Chondrocyte (in vitro differentiated cells): ENCODE data around the gene BMP5. TPM values are rescaled to one million over a fixed set of nuclear protein-coding genes. Genes with fewer than 3 reads are reported as not detected.

Experiments used
- DNase-seq: peaks from one replicate; pipeline ENCODE4 v3.0.0; 2021; ENCODE audit warnings: mixed read lengths, low spot score
- H3K27ac Mint-ChIP-seq: one replicate; pipeline ENCODE4 v1.8.0; 2021; ENCODE audit warnings: mild to moderate bottlenecking, moderate library complexity, mixed read lengths; ENCODE audit not compliant: unreplicated experiment
- H3K27me3 Mint-ChIP-seq: 2 replicates; pipeline ENCODE4 v1.8.0; 2021; ENCODE audit warnings: low read depth, mixed read lengths
- H3K36me3 Mint-ChIP-seq: 2 replicates; pipeline ENCODE4 v1.8.0; 2021; ENCODE audit warnings: low read depth, mixed read lengths
- H3K4me1 Mint-ChIP-seq: 2 replicates; pipeline ENCODE4 v1.8.0; 2021; ENCODE audit warnings: low read depth, mild to moderate bottlenecking, mixed read lengths
- H3K4me3 Mint-ChIP-seq: one replicate; pipeline ENCODE4 v1.8.0; 2021; ENCODE audit warnings: mild to moderate bottlenecking, moderate library complexity, mixed read lengths; ENCODE audit not compliant: unreplicated experiment
- H3K9me3 Mint-ChIP-seq: 2 replicates; pipeline ENCODE4 v1.8.0; 2021; ENCODE audit warnings: low read depth, mixed read lengths
- long read RNA-seq: library from polyadenylated mRNA; stranded (forward); transcript quantifications from one replicate; pipeline ENCODE4 v2.0.0, GENCODE V29; 2021
- total RNA-seq: library from RNA; stranded (reverse); gene quantifications from 3 replicates; pipeline ENCODE4 v1.2.1, GENCODE V29; 2021
- TF ChIP-seq, protein P1 (sequence below): fragments of 200-600 bp; sonication (generic); IDR thresholded peaks from 2 replicates; pipeline ENCODE4 v1.5.0; 2021; ENCODE audit warnings: antibody characterized with exemption, mild to moderate bottlenecking, moderate library complexity

BMP5 gene
- total RNA-seq, result not detected in 3 replicates
- long read RNA-seq, result 0 reads

DNA sequence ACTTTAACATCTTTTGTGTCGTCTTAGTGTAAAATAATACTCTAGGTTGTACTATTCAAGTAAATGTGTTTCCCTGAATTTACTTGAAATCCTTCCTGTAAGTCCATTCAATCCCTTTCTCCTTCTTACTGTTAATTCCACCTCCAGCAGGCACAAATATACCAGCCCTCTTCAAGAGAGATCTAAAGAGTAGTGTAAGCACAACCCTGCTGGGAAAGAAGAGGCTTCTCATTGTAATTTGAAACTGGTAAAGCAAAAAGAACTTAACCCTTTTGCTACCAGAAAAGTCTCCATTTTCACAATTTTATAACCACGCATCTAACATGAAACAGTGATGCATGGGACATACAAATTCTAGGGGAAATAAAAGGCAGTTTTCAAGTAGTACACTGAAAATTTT is at the start of gene BMP5:
Gene BMP5, minus strand, starts transcription at position 191 of the 400 bp plus-strand sequence. CDS start 725 bp downstream, outside the sequence.
- Mint-ChIP-seq H3K27ac (no peak within 1 kb of the TSS), H3K4me3 (no peak within 1 kb of the TSS), H3K9me3 (no peaks in the 10 kb centered on the region), H3K27me3 (no peaks in the 10 kb centered on the region), H3K36me3 (no peaks in the 10 kb centered on the region), H3K4me1 (peaks cover 4% of the 10 kb centered on the region)
- TF ChIP-seq, protein P1, sequence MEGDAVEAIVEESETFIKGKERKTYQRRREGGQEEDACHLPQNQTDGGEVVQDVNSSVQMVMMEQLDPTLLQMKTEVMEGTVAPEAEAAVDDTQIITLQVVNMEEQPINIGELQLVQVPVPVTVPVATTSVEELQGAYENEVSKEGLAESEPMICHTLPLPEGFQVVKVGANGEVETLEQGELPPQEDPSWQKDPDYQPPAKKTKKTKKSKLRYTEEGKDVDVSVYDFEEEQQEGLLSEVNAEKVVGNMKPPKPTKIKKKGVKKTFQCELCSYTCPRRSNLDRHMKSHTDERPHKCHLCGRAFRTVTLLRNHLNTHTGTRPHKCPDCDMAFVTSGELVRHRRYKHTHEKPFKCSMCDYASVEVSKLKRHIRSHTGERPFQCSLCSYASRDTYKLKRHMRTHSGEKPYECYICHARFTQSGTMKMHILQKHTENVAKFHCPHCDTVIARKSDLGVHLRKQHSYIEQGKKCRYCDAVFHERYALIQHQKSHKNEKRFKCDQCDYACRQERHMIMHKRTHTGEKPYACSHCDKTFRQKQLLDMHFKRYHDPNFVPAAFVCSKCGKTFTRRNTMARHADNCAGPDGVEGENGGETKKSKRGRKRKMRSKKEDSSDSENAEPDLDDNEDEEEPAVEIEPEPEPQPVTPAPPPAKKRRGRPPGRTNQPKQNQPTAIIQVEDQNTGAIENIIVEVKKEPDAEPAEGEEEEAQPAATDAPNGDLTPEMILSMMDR, result no peak
- DNase-seq, result no peak

DNA sequence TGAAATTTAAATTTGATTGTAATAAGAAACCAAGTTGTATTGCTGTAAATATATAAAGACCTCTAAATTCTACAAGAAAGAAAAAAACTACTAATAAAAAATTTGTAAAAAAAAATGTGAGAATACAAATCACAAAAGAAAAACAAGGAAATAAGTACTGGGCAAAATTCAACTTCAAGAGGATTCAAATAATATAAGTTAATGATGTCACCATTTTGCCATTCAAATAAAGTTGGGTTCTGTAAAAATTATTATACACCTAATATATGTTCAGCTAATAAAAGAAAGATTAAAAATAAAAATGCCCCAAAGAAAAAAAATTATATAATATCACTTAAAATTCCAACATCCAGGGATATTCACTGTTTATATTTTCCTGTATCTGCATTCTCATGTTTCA is 47.0 kb upstream of the BMP5 start:
- no peak for DNase-seq
- Mint-ChIP-seq H3K27ac (no peak overlapping the region), H3K4me3 (no peak overlapping the region), H3K27me3 (no peaks in the 10 kb centered on the region), H3K4me1 (peaks cover 6% of the 10 kb centered on the region), H3K9me3 (peaks cover 6% of the 10 kb centered on the region), H3K36me3 (no peaks in the 10 kb centered on the region)
- TF ChIP-seq, protein P1, result no peak

DNA sequence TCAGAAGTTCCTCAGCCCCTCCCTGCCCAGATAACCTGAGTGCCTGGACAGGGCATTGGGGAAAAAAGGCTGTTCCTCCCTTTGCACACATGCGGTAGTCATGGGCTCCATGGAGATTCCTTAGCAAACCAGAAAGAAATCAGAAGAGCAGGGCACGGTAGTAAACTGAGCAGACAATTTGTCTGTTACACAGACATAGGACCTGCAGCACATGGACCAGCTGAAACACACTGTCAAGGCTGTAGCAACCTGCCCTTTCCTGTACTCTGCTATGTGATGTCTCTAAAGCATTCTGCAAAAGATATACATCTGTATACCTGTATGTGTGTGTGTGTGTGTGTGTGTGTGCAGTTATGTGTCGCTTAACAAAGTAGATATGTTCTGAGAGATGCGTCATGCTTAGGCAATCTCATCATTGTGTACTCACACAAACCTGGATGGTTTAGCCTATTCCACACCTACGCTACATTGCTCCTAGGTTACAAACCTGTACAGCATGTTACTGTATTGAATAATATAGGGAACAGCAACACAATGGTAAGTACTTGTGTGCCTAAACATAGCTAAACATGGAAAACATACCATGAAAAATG is 44.4 kb upstream of the BMP5 start:
- Mint-ChIP-seq H3K4me1 (peaks cover 8% of the 10 kb centered on the region), H3K27ac (no peak overlapping the region), H3K4me3 (no peak overlapping the region), H3K9me3 (peaks cover 3% of the 10 kb centered on the region), H3K36me3 (no peaks in the 10 kb centered on the region), H3K27me3 (no peaks in the 10 kb centered on the region)
- TF ChIP-seq, protein P1, result no peak
- DNase-seq, result no peak

DNA sequence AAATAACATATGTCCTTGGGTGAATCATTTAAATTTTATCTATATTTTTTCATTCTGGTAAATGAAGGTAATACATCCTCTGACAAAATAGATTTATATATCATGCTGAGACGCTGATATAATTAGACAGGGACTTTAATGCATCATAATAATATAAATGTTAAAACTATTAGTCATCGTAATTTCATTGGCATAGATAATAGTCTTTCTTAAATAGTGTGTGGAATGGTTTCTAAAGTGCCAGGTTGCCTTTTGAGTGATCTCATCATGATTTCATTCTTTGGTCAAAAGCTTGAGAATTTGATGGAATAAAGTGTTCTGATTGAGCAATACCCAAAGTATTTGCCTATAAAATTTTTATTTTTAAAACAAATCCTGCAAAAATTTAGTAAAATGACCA is 43.2 kb upstream of the BMP5 start:
- DNase-seq, result no peak
- Mint-ChIP-seq H3K36me3 (no peaks in the 10 kb centered on the region), H3K27me3 (no peaks in the 10 kb centered on the region), H3K9me3 (no peaks in the 10 kb centered on the region), H3K4me3 (no peak overlapping the region), H3K4me1 (peaks cover 8% of the 10 kb centered on the region), H3K27ac (no peak overlapping the region)
- TF ChIP-seq, protein P1, result no peak

DNA sequence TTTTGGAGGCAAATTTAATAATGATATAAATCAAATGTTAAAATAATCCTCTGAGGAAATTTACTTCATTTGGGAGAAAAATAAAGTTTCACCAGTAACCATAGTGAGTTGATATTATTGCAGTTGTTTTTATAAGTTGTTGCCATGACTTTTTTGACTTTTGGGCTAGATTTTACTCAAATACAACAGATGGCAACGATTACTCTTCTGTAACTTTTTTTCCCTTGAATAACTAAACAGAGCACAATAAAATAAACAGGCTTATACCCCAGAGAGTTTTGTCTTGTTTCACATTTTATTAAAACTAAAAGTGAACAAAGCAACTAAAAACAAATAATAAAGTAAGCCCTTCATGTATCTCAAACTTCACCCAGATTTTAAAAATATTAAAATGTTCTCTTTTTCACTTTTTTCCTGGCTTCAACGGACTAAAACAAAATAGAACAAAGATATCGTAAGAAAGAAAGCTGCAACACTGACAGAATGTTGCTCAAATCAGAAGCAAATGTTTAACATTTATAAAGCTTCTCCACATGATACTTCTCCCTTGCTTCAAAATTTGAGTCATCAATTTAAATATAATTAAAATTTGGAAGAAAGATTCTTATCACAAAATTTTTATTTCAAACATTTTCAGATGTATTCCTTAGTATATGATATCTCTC is 42.5 kb upstream of the BMP5 start:
- Mint-ChIP-seq H3K9me3 (no peaks in the 10 kb centered on the region), H3K27ac (no peak overlapping the region), H3K4me1 (peaks cover 8% of the 10 kb centered on the region), H3K36me3 (no peaks in the 10 kb centered on the region), H3K27me3 (no peaks in the 10 kb centered on the region), H3K4me3 (no peak overlapping the region)
- TF ChIP-seq, protein P1, result no peak
- no peak for DNase-seq
